GM12878 (cell line): ENCODE measurements around the gene SIGMAR1.

ENCODE experiments used
- CTCF ChIP-seq, 3 experiments: IDR thresholded peaks in 2 of 3; conservative IDR thresholded peaks in 1 of 3; 2 replicates each; pipeline ENCODE4 v1.5.1; 2011; ENCODE audit warnings: low read depth in 3 of 3, low read length in 3 of 3, mild to moderate bottlenecking in 3 of 3, control low read depth in 2 of 3, moderate library complexity in 2 of 3, inconsistent platforms in 1 of 3, mixed read lengths in 1 of 3; ENCODE audit not compliant: control insufficient read depth in 2 of 3, insufficient read depth in 1 of 3; ENCODE audit errors: extremely low read depth in 1 of 3
- MYC ChIP-seq: IDR thresholded peaks from 2 replicates; pipeline ENCODE4 v1.6.1; 2011; ENCODE audit warnings: mild to moderate bottlenecking, low read length, moderate library complexity, inconsistent platforms; ENCODE audit not compliant: insufficient read depth, insufficient replicate concordance, insufficient read length, severe bottlenecking
- POLR2AphosphoS2 ChIP-seq: IDR thresholded peaks from 2 replicates; pipeline ENCODE4 v1.6.1; 2011; ENCODE audit warnings: low read depth, mild to moderate bottlenecking, low read length, improper control_type of control experiment, moderate library complexity
- SP1 ChIP-seq: IDR thresholded peaks from one replicate; pipeline ENCODE4 v1.6.1; 2011; ENCODE audit warnings: low read depth, low read length
- TF ChIP-seq, protein P1 (sequence below): fragments of 450-650 bp; IDR thresholded peaks from 2 replicates; pipeline ENCODE4 v1.6.1; 2017; ENCODE audit warnings: mild to moderate bottlenecking

GRCh38 chr9:34589636-34590380 lies 47.8 kb downstream of the SIGMAR1 start, which contains the start of gene CNTFR:
- TF ChIP-seq MYC (no peak), CTCF (IDR thresholded peaks at IDR 0.05 in 2 of 3, conservative IDR thresholded peaks at IDR 0.05 in 1 of 3; ENCODE audit: control insufficient read depth in 2 of 3, extremely low read depth in 1 of 3, insufficient read depth in 1 of 3, low read depth in 3 of 3, low read length in 3 of 3) (no peak), POLR2AphosphoS2 (no peak), SP1 (no peak)
- TF ChIP-seq, protein P1, sequence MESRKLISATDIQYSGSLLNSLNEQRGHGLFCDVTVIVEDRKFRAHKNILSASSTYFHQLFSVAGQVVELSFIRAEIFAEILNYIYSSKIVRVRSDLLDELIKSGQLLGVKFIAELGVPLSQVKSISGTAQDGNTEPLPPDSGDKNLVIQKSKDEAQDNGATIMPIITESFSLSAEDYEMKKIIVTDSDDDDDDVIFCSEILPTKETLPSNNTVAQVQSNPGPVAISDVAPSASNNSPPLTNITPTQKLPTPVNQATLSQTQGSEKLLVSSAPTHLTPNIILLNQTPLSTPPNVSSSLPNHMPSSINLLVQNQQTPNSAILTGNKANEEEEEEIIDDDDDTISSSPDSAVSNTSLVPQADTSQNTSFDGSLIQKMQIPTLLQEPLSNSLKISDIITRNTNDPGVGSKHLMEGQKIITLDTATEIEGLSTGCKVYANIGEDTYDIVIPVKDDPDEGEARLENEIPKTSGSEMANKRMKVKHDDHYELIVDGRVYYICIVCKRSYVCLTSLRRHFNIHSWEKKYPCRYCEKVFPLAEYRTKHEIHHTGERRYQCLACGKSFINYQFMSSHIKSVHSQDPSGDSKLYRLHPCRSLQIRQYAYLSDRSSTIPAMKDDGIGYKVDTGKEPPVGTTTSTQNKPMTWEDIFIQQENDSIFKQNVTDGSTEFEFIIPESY = no peak
